Activated T-cell treated with anti-CD3 and anti-CD28 coated beads for 24 hours (primary cell): ENCODE measurements around the gene CCNY.

ENCODE experiments used
- DNase-seq: peaks from one replicate; pipeline ENCODE4 v3.0.0-alpha.2; 2020; ENCODE audit warnings: low read depth

Gene CCNY

GRCh38 chr10:35486297-35486990 is 150.1 kb downstream of the CCNY start:
- DNase-seq: no peak

- DNase-seq: no peak
Observed at GRCh38 chr10:35487336-35488034, 151.2 kb downstream of the CCNY start.

DNA sequence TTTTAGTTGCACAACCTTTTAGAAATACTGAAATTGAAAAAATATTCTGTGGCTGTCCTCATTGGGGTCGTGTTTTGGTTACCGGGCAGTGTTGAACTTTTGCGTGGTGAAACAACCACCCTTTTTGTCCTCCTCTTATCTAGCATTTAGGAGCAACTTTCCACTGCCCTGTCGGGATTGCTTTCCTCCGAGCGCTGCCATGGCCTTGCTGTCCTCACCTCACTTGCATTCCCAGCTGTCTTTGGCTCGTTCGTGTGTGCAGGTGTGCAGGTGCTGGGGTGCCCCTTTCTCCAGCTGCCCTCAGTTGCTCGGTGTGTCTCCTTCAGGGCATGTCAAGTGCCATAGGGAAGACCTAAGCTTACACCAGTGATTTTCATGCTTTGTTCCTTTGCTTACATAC is 151.9 kb downstream of the CCNY start:
- no peak for DNase-seq

GRCh38 chr10:35492386-35493195 is 156.3 kb downstream of the CCNY start:
- no peak for DNase-seq

DNA sequence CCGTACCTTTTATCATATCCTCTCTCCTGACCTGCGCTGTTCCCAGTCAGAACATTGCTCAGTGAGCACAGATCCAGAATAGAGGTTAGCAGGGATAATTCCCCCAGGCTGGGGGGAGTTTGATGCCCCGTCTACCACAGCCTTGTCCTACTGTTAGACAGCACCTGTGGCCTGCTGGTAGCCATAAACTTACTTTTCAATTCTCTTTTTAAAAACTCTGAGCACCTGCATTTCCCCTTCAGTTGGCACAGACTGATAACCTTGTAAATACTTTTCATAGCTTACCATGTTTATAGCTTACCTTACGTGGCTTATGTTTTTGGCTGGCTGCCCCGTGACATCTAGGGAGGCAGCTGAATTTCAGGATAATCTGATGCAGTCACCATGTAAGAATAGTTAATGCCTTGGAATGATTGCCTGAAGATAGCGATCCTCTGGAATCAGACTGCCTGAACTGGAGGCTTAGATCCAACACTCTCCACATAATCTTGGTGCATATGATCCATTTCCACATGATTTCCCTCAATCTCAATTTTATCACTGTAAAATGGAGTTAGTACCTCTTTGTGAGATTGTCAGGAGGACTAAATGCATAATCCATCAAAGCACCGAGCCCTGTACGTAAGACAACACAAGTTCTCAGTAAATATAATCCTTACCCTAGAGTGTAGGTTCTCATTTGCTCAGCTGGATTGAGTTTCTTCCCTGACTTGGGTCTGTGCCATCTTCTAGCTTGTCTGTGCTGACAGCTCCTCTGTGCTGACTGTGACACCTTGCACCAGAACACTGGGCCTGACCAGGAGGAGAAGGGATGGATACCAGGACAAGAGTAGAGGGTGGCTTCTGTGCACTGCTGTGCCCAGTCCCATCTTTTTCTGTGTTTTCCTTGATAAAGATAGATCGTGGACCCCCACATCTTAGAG is 157.1 kb downstream of the CCNY start:
- DNase-seq: no peak

DNA sequence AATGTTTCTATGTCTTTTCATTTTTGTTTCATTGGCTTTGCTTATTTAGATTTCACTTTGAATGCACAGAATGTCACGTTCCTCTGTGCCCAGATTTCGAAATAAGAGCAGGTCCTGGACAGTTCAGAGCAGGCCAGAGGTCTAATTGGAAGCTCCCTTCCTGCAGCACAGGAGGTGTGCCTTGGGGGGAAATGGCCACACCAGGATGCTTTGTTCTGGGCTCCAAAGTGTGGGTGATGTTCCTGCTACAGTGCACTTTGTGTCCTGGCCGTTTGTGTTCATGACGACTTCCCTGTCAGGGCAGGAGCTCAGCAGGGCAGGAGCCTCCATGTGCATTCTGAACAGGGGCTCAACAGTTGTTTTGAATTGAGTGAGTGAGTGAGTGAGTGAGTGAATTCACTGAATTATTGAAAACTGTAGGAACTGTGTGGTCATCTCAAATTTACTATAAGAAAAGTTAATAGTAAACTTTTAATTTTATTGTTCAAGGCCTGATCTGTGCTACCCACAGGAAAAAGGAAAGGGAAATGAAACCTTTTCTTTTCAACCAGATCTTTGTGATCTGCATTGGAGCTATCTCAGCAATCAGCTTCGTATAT is 159.3 kb downstream of the CCNY start:
- DNase-seq: no peak

- no peak for DNase-seq
Observed at GRCh38 chr10:35497909-35498308, 161.6 kb downstream of the CCNY start.

DNA sequence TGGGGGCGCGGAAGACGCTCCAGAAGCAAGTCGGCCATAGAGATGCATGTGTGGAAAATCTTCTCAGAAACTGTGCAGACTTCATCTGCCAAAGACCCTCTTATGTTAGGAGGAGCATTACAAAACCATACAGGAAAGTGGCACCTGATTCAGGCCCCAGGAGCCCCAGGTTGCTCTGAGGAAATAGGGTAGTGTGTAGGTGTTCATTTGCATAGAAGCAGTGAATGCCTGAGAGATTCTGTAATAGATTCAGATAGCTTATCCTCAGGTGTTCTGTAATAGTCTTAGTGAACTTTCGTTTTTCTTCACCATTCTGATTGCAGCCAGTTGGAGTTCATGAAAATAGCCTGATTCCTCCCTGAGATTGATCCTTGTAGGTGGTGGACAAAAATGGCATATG is 162.4 kb downstream of the CCNY start:
- DNase-seq: no peak

DNA sequence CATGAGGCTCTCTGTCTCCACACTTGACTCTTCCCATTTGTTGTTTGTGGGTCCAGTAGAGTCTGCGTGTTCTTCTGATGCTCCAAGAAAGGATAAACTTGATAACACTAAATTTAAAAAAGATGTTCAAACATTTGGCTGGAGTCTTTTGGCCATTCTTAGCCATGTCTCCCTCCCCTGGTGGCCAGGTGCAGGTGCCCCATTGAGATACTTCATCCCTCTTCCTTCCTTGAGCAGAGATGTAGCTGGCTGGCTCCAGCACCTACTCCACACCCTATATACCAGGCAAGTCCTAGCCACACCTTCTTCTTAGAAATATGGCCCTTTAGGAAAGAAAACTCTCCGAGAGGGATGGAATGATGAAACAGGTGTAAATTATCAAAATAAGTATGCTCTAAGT is 165.6 kb downstream of the CCNY start:
- no peak for DNase-seq

- DNase-seq: no peak
Observed at GRCh38 chr10:35502692-35503091, 166.4 kb downstream of the CCNY start.

- no peak for DNase-seq
Observed at GRCh38 chr10:35503578-35503977, 167.3 kb downstream of the CCNY start.

DNA sequence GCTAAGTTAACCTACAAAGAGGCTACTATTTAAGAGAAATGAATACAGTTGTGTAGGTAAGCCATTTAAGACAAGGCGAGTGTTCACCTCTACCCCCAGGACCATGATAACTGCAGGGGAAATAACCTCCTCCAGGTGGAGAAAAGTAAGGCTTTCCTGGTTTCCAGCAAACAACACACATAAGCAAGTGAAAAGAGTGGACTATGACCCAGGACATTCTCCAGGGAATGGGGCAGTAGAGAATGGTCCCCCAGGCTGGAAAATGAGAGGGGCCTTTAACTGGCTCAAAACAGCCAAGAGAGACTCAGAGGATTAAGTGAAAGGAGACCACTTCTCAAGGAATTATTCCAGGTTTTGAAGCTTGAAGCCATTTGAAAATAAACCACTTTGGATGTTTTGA is 167.8 kb downstream of the CCNY start:
- no peak for DNase-seq

DNA sequence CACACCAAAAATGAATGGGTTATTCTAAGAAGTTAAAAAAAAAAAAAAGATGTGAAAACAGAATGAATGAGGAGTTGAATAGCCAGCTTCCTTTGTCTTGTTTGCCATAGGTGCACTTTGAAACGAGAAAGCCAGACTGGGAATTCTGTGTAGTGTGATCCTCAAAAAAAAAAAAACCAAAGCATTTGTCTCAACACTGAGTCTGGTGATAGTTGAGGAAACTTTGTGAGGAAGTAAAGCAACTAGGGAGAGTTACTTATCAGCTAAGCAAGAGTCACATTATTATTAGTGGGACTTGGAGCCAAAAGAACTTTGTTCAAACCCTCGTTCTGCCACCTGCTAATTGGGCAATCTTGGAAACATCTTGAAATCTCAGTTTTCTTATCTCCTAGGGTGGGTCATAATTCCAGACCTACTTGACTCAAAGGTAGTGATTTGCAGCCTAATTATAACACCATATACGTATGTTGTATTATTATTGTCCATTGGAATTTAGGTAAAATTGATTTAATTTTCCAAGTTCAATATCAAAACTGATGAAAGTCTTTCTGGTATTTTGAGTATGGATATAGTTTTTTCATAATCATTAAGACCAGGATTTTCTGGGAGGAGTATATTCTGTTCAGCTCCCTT is 169.0 kb downstream of the CCNY start:
- no peak for DNase-seq

GRCh38 chr10:35506741-35507140 is 170.4 kb downstream of the CCNY start:
- DNase-seq: no peak

DNA sequence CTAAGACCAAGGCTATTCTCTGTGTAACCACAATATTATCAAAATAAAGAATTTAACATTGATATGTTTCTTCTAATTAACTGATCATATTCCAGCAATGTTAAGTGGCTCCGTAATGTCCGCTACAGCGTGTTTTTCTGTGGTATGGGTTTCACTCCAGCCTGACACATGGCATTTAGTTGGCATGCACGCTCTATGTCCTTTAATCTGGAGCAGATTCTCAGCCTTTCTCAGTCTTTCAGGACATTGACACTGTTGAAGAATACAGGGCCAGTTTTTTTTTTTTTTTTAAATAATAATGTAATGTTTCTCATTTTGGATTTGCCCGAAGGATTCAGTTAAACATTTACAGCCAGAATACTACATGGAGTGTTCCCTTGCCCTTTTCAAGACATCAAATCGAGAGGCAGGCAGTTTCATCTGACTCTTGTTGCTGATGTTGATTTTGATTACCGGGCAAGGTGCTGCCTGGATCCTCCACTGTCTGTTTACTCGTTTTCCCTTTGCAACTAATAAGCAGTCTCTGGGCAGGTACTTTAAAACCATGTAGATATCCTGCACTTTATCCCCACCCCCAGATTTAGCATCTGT is 171.3 kb downstream of the CCNY start:
- DNase-seq: no peak

DNA sequence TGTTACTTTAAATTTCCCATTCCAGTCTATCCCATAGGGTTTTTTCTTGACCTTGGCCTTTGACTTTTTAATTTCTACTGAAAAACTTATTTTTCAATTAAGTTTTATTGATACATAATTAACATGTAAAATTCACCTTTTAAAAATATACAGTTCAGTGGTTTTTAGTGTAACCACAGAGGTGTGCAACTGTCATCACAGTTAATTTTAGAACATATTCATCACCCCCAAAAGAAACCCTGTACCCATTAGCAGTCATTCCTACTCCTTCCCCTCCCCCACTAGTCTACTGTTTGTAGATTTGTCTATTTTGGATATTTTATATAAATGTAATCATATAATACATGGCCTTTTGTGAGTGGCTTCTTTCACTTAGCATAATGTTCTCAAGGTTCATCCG is 172.3 kb downstream of the CCNY start:
- no peak for DNase-seq

DNA sequence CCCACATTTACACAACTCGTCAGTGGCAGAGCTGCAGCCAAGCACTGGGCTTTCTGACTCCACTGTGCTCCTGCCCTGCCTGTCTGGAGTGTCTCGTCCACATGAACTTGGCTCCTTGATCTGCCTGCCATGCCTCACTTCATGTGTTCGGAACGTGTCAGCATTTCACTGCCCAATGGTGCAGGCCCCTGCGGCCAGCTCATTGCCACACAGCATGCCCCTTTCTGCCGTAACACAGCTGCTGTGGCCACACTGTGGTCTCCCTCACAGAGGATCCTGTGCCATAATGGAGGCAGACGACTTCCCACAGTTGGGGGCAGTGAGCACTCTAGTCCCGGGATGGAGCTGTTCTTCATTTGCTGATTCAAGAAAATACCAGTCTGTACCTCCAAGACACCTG is 174.6 kb downstream of the CCNY start:
- DNase-seq: no peak

DNA sequence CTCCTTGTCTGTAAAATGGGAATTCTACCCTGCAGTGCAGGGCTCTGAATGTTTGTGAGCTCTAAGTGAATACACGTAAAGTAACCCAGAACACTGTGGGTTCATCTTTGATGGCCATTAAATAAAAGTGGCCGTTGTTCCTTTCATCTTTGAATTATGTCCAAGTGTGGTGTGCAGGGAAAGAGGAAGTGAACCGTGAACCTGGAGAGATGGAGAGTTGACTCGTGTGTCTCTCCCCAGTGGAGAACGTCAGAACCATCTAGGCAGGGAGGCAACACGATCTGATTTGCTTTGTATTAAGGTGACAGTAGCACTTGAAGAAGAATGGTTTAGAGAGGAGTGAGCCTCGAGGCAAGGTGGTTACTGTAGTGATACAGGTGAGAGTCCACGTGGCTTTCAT is 175.3 kb downstream of the CCNY start:
- no peak for DNase-seq

- DNase-seq: no peak
Observed at GRCh38 chr10:35516102-35516670, 179.9 kb downstream of the CCNY start.

GRCh38 chr10:35517431-35518181 is 181.3 kb downstream of the CCNY start:
- no peak for DNase-seq
